Breast epithelium (tissue), 3 donors: Measurements from ENCODE around the gene NOB1.

Experiments used
- POLR2A ChIP-seq: fragments of 450-650 bp; IDR thresholded peaks from one replicate; pipeline ENCODE4 v1.6.1; 2016; ENCODE audit warnings: antibody characterized with exemption, mild to moderate bottlenecking, moderate library complexity
- TF ChIP-seq, protein P1 (sequence below), 3 donors: fragments of 450-650 bp; IDR thresholded peaks; one replicate each; pipeline ENCODE4 v1.5.1; 2016 to 2017; ENCODE audit warnings: antibody characterized with exemption in 3 of 3, mild to moderate bottlenecking in 3 of 3, moderate library complexity in 3 of 3

DNA sequence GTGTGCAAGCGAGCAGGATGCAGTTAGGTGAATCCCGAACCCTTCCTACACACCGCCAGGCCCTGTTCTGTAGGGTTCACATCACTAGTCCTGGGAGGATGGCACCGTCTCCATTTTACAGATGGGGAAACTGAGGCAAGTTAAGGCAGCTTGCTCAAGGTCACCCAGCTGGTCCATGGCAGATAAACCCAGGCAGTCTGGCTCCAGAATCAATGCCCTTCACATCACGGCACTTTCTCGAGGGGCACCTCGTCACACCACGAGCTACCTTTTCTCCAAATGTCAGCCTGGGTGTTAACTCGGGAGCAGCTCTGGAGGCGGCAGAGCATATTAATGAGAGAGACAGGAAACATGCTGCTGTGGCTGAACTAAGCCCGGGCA, 9.5 kb downstream of the NOB1 start:
- TF ChIP-seq, protein P1, sequence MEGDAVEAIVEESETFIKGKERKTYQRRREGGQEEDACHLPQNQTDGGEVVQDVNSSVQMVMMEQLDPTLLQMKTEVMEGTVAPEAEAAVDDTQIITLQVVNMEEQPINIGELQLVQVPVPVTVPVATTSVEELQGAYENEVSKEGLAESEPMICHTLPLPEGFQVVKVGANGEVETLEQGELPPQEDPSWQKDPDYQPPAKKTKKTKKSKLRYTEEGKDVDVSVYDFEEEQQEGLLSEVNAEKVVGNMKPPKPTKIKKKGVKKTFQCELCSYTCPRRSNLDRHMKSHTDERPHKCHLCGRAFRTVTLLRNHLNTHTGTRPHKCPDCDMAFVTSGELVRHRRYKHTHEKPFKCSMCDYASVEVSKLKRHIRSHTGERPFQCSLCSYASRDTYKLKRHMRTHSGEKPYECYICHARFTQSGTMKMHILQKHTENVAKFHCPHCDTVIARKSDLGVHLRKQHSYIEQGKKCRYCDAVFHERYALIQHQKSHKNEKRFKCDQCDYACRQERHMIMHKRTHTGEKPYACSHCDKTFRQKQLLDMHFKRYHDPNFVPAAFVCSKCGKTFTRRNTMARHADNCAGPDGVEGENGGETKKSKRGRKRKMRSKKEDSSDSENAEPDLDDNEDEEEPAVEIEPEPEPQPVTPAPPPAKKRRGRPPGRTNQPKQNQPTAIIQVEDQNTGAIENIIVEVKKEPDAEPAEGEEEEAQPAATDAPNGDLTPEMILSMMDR (IDR thresholded peaks at IDR 0.05), result no peak
- TF ChIP-seq POLR2A, result no peak
